RWPE2 (cell line): ENCODE results near the gene GMEB2.

Experiments
- ATAC-seq: fragments of 200-7000 bp; cut with Tn5 transposase; 3 replicates; pipeline ENCODE4 v1.9.1; 2021; ENCODE audit warnings: low read depth
- DNase-seq: peaks from one replicate; pipeline ENCODE4 v3.0.0-alpha.2; 2020; ENCODE audit warnings: low spot score
- H3K27ac ChIP-seq: fragments of 450-650 bp; 2 replicates; pipeline ENCODE4 v1.5.1; 2017; ENCODE audit warnings: mild to moderate bottlenecking; ENCODE audit not compliant: poor library complexity, severe bottlenecking
- H3K27me3 ChIP-seq: fragments of 250-450 bp; sonication (Bioruptor Pico); 2 replicates; pipeline ENCODE4 v1.5.1; 2021; ENCODE audit warnings: mild to moderate bottlenecking, moderate library complexity; ENCODE audit not compliant: insufficient read depth, poor library complexity, severe bottlenecking
- H3K36me3 ChIP-seq: fragments of 250-450 bp; sonication (Bioruptor Pico); 2 replicates; pipeline ENCODE4 v1.5.1; 2020; ENCODE audit warnings: low read depth, mild to moderate bottlenecking, moderate library complexity
- H3K4me1 ChIP-seq: fragments of 250-450 bp; sonication (Bioruptor Pico); 2 replicates; pipeline ENCODE4 v1.5.1; 2021; ENCODE audit warnings: mild to moderate bottlenecking, moderate library complexity; ENCODE audit not compliant: insufficient read depth, poor library complexity, severe bottlenecking
- H3K4me3 ChIP-seq: fragments of 250-450 bp; sonication (Bioruptor Pico); 2 replicates; pipeline ENCODE4 v1.5.1; 2021; ENCODE audit warnings: mild to moderate bottlenecking, moderate library complexity; ENCODE audit not compliant: severe bottlenecking
- H3K9me3 ChIP-seq: fragments of 250-450 bp; sonication (Bioruptor Pico); 2 replicates; pipeline ENCODE4 v1.5.1; 2021; ENCODE audit warnings: mild to moderate bottlenecking, moderate library complexity; ENCODE audit not compliant: severe bottlenecking
- CTCF ChIP-seq: fragments of 450-650 bp; IDR thresholded peaks from one replicate; pipeline ENCODE4 v1.5.1; 2017; ENCODE audit warnings: mild to moderate bottlenecking, moderate library complexity; ENCODE audit not compliant: poor library complexity, severe bottlenecking

The GMEB2 gene

GRCh38 chr20:63553933-63554290 is 73.0 kb downstream of the GMEB2 start, which contains the start of gene FNDC11:
Gene FNDC11 (plus strand): TSS chr20:63554159. CDS start chr20:63555664, 1,505 bp downstream.
- ATAC-seq = peak; percentile 10
- no peak for DNase-seq
- Histone ChIP-seq H3K36me3 (peaks cover 5% of the 10 kb centered on the region), H3K27me3 (no peaks in the 10 kb centered on the region), H3K4me1 (peaks cover 9% of the 10 kb centered on the region), H3K4me3 (peak within 1 kb of the TSS; percentile 47), H3K27ac (peak within 1 kb of the TSS; percentile 58), H3K9me3 (no peaks in the 10 kb centered on the region)
- TF ChIP-seq CTCF = no peak

GRCh38 chr20:63553251-63553932 is 73.5 kb downstream of the GMEB2 start:
- no peaks in the 10 kb centered on the region for H3K27me3 ChIP-seq

GRCh38 chr20:63552481-63553249 is 74.2 kb downstream of the GMEB2 start:
- Histone ChIP-seq H3K27me3 (no peaks in the 10 kb centered on the region), H3K9me3 (no peaks in the 10 kb centered on the region), H3K4me3 (peak overlapping the region; percentile 1), H3K36me3 (no peaks in the 10 kb centered on the region), H3K27ac (peak overlapping the region; percentile 58), H3K4me1 (peaks cover 13% of the 10 kb centered on the region)
- ATAC-seq (peak; percentile 1), DNase-seq (peak; percentile 85)
- TF ChIP-seq CTCF = no peak

More at GRCh38 chr20:63553251-63553932, 73.5 kb downstream of the GMEB2 start:
- H3K9me3 ChIP-seq = no peaks in the 10 kb centered on the region
- no peak for TF ChIP-seq CTCF
- peak overlapping the region; percentile 47 for H3K4me3 ChIP-seq
- H3K36me3 ChIP-seq = no peaks in the 10 kb centered on the region
- peak overlapping the region; percentile 58 for H3K27ac ChIP-seq
- peaks cover 9% of the 10 kb centered on the region for H3K4me1 ChIP-seq
- peak; percentile 85 for DNase-seq
- ATAC-seq = peak; percentile 55

- TF ChIP-seq CTCF = no peak
- H3K4me1 ChIP-seq = peaks cover 13% of the 10 kb centered on the region
- H3K27ac ChIP-seq = no peak overlapping the region
- H3K9me3 ChIP-seq = no peaks in the 10 kb centered on the region
- no peaks in the 10 kb centered on the region for H3K36me3 ChIP-seq
- no peak for DNase-seq
- H3K4me3 ChIP-seq = no peak overlapping the region
- no peak for ATAC-seq
- H3K27me3 ChIP-seq = no peaks in the 10 kb centered on the region
These were observed 75.8 kb downstream of the GMEB2 start for GRCh38 chr20:63551068-63551467.
